ENCODE results near the gene SNX30. TPM values are rescaled to one million over a fixed set of nuclear protein-coding genes. Genes with fewer than 3 reads are reported as not detected.

The SNX30 gene
- total RNA-seq, 1 experiment from 2014 or later, result 6.4 TPM

DNA sequence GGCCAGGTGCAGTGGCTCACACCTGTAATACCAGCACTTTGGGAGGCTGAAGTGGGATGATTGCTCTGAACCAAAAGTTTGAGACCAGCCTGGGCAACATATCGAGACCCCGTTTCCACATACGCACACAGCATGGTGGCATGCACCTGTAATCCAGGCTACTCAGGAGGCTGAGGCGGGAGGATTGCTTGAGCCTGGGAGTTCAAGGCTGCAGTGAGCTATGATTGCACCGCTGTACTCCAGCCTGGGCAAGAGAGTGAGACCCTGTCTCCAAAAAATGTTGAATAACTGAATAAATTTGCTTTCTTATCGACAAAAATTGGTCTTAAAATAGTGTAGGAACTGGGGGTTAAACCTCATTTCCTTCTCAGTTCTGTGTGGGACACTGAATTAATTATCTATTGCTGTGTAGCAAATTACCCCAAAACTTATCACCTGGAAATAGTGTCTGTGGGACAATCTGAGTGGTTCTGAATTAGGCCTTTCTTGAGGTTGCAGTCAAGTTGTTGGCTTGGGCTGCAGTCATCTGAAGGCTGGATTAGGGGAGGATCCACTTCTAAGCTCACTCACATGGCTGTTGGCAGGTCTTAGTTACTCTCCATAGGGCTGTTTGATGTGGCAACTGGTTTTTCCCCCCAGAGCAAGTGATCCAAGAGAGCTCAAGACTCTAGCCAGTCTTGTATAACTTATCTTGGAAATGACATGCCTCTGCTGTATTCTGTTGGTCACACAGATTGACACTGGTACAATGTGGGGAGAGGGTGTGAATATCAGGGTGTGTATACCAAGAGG is 2.0 kb downstream of the SNX30 start:
- Histone ChIP-seq H3K9ac (ENCODE audit: low read length) (no peak overlapping the region), H3K9me3 (ENCODE audit: low read length) (no peaks in the 10 kb centered on the region), H3K4me3 (ENCODE audit: low read length) (peak overlapping the region; percentile 95), H4K20me1 (ENCODE audit: low read length) (no peaks in the 10 kb centered on the region), H3K4me2 (ENCODE audit: low read length) (peak overlapping the region; percentile 99), H3K36me3 (ENCODE audit: low read depth, low read length) (no peaks in the 10 kb centered on the region), H2AFZ (ENCODE audit: low read length) (no peak overlapping the region), H3K9me2 (replicated peaks; ENCODE audit: low read length) (no peaks in the 10 kb centered on the region), H3F3A (ENCODE audit: low read length, unreplicated experiment) (peaks cover 13% of the 10 kb centered on the region), H3K27me3 (ENCODE audit: low read length) (no peaks in the 10 kb centered on the region), H3K79me2 (ENCODE audit: low read length) (peaks cover 37% of the 10 kb centered on the region), H3K4me1 (ENCODE audit: insufficient read depth, low read length) (peaks cover 58% of the 10 kb centered on the region), H3K27ac (ENCODE audit: low read length) (peak overlapping the region; percentile 87; the same call in 1 of the 2 replicates)
- no TSS peak for BruUV-seq (replicated peaks)
- intact Hi-C loops (cut with micrococcal nuclease), result loop anchor here (5.0 kb wide), 1 partner anchor 40 kb away; no protein-coding TSS in a partner anchor
- DNase-seq, result no peak
- ChIA-PET CTCF (no interaction called here), POLR2A (ENCODE audit: unreplicated experiment) (no interaction called here)
- TF ChIP-seq CTCF (conservative IDR thresholded peaks at IDR 0.05; ENCODE audit: low read depth, low read length) (no peak), EZH2phosphoT487 (IDR thresholded peaks at IDR 0.05; ENCODE audit: borderline replicate concordance, low read length) (no peak), EZH2 (IDR thresholded peaks at IDR 0.05; ENCODE audit: low read length, unreplicated experiment) (no peak)
- no peak for ATAC-seq

DNA sequence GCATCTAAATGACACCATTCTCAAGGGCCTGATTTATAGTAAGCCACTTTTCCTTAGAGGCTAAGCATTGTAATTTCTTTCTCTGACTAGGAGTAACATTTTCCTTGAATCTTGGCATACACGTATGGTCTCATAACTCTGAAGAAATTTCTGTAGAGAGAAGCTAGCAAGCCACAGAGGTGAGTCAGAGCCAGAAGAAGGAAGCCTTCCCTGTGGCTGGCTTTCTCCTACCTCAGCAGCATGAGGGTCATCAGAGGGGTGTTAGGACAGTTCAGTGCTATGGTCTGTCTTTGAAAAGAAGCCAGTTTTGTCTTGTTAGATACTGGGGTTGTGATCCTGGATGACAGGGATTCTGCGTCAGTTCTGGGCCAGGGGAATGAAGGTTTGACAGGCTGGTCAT is 3.2 kb downstream of the SNX30 start:
- H4K20me1 ChIP-seq (ENCODE audit: low read length), result no peaks in the 10 kb centered on the region
- H3K27ac ChIP-seq (ENCODE audit: low read length), result peak overlapping the region; percentile 87
- peak; percentile 20; the same call in 1 of the 2 replicates for ATAC-seq
- no peaks in the 10 kb centered on the region for H3K9me2 ChIP-seq (replicated peaks; ENCODE audit: low read length)
- BruUV-seq (replicated peaks), result no TSS peak
- peaks cover 37% of the 10 kb centered on the region for H3K79me2 ChIP-seq (ENCODE audit: low read length)
- peaks cover 64% of the 10 kb centered on the region for H3K4me1 ChIP-seq (ENCODE audit: insufficient read depth, low read length)
- no peak for TF ChIP-seq EZH2phosphoT487 (IDR thresholded peaks at IDR 0.05; ENCODE audit: borderline replicate concordance, low read length)
- TF ChIP-seq EZH2 (IDR thresholded peaks at IDR 0.05; ENCODE audit: low read length, unreplicated experiment), result no peak
- TF ChIP-seq CTCF (conservative IDR thresholded peaks at IDR 0.05; ENCODE audit: low read depth, low read length), result no peak
- H3K9ac ChIP-seq (ENCODE audit: low read length), result peak overlapping the region; percentile 24; the same call in 1 of the 2 replicates
- H3K9me3 ChIP-seq (ENCODE audit: low read length), result no peaks in the 10 kb centered on the region
- peaks cover 13% of the 10 kb centered on the region for H3F3A ChIP-seq (ENCODE audit: low read length, unreplicated experiment)
- CTCF ChIA-PET, result no interaction called here
- peak overlapping the region; percentile 42 for H3K4me2 ChIP-seq (ENCODE audit: low read length)
- H3K27me3 ChIP-seq (ENCODE audit: low read length), result no peaks in the 10 kb centered on the region
- peak; percentile 77 for DNase-seq
- no peaks in the 10 kb centered on the region for H3K36me3 ChIP-seq (ENCODE audit: low read depth, low read length)
- intact Hi-C loops (cut with micrococcal nuclease), result loop anchor here (5.0 kb wide), 1 partner anchor 39 kb away; no protein-coding TSS in a partner anchor
- no peak overlapping the region for H3K4me3 ChIP-seq (ENCODE audit: low read length)
- POLR2A ChIA-PET (ENCODE audit: unreplicated experiment), result no interaction called here
- no peak overlapping the region for H2AFZ ChIP-seq (ENCODE audit: low read length)

GRCh38 chr9:112754578-112754977 is 4.0 kb downstream of the SNX30 start:
- no peak for TF ChIP-seq EZH2 (IDR thresholded peaks at IDR 0.05; ENCODE audit: low read length, unreplicated experiment)
- TF ChIP-seq EZH2phosphoT487 (IDR thresholded peaks at IDR 0.05; ENCODE audit: borderline replicate concordance, low read length), result no peak
- no peak for TF ChIP-seq CTCF (conservative IDR thresholded peaks at IDR 0.05; ENCODE audit: low read depth, low read length)
- peaks cover 64% of the 10 kb centered on the region for H3K4me1 ChIP-seq (ENCODE audit: insufficient read depth, low read length)
- H3F3A ChIP-seq (ENCODE audit: low read length, unreplicated experiment), result peaks cover 13% of the 10 kb centered on the region
- H3K4me2 ChIP-seq (ENCODE audit: low read length), result peak overlapping the region; percentile 66
- no peaks in the 10 kb centered on the region for H4K20me1 ChIP-seq (ENCODE audit: low read length)
- no peaks in the 10 kb centered on the region for H3K27me3 ChIP-seq (ENCODE audit: low read length)
- intact Hi-C loops (cut with micrococcal nuclease), result loop anchor here (5.0 kb wide), 1 partner anchor 38 kb away; no protein-coding TSS in a partner anchor
- peak; percentile 20 for ATAC-seq
- no peaks in the 10 kb centered on the region for H3K9me3 ChIP-seq (ENCODE audit: low read length)
- H3K9ac ChIP-seq (ENCODE audit: low read length), result peak overlapping the region; percentile 49
- no peak overlapping the region for H3K4me3 ChIP-seq (ENCODE audit: low read length)
- peak; percentile 85 for DNase-seq
- no peaks in the 10 kb centered on the region for H3K9me2 ChIP-seq (replicated peaks; ENCODE audit: low read length)
- no TSS peak for BruUV-seq (replicated peaks)
- peaks cover 37% of the 10 kb centered on the region for H3K79me2 ChIP-seq (ENCODE audit: low read length)
- ChIA-PET POLR2A (ENCODE audit: unreplicated experiment) (no interaction called here), CTCF (no interaction called here)
- H3K36me3 ChIP-seq (ENCODE audit: low read depth, low read length), result no peaks in the 10 kb centered on the region
- H3K27ac ChIP-seq (ENCODE audit: low read length), result peak overlapping the region; percentile 87
- no peak overlapping the region for H2AFZ ChIP-seq (ENCODE audit: low read length)
